Right kidney (tissue), 9 donors: ENCODE results near the gene RAB12.
"Not testable (repeated sequence)": the region's sequence is repeated elsewhere in the genome, so short reads cannot be mapped to it uniquely, and the experiment has no call there.

Experiments
- DNase-seq: peaks from one replicate; pipeline ENCODE4 v3.0.0-alpha.2; 2016
- long read RNA-seq, 8 donors: transcript quantifications; one replicate each; lab custom pipeline, GENCODE V29; 2026

The RAB12 gene
- long read RNA-seq, donor 1, transcript RAB12-203 (6 exons, 2,145 nt), result major isoform, 10 of 11 reads
- long read RNA-seq, donor 1, partial matches to known transcripts, result 0 of 11 reads
- long read RNA-seq, donor 1, other reads (novel, unspliced or antisense), result 0 of 11 reads
- long read RNA-seq, donor 2, transcript RAB12-203 (6 exons, 2,145 nt), result major isoform, 6 of 11 reads
- long read RNA-seq, donor 2, partial matches to known transcripts, result 5 of 11 reads
- long read RNA-seq, donor 2, other reads (novel, unspliced or antisense), result 0 of 11 reads
- long read RNA-seq, donor 3, partial matches to known transcripts, result 0 of 5 reads
- long read RNA-seq, donor 3, other reads (novel, unspliced or antisense), result 0 of 5 reads
- long read RNA-seq, donor 4, transcript RAB12-203 (6 exons, 2,145 nt), result major isoform, 5 of 6 reads
- long read RNA-seq, donor 4, partial matches to known transcripts, result 0 of 6 reads
- long read RNA-seq, donor 4, other reads (novel, unspliced or antisense), result 0 of 6 reads
- long read RNA-seq, donor 5, transcript RAB12-203 (6 exons, 2,145 nt), result major isoform, 8 of 99 reads
- long read RNA-seq, donor 5, partial matches to known transcripts, result 91 of 99 reads
- long read RNA-seq, donor 5, other reads (novel, unspliced or antisense), result 0 of 99 reads
- long read RNA-seq, donor 6, transcript RAB12-203 (6 exons, 2,145 nt), result major isoform, 8 of 8 reads
- long read RNA-seq, donor 6, partial matches to known transcripts, result 0 of 8 reads
- long read RNA-seq, donor 6, other reads (novel, unspliced or antisense), result 0 of 8 reads
- long read RNA-seq, donor 7, result 0 reads
- long read RNA-seq, donor 8, transcript RAB12-203 (6 exons, 2,145 nt), result major isoform, 11 of 11 reads
- long read RNA-seq, donor 8, partial matches to known transcripts, result 0 of 11 reads
- long read RNA-seq, donor 8, other reads (novel, unspliced or antisense), result 0 of 11 reads

- DNase-seq, result peak; percentile 85
Measured at GRCh38 chr18:8608795-8609658, at the start of gene RAB12. TSS of gene RAB12 (plus strand) at chr18:8609437. CDS start at chr18:8609440, 3 bp downstream.

- no peak for DNase-seq
Measured at GRCh38 chr18:8559612-8560186, 49.5 kb upstream of the RAB12 start.

- DNase-seq, result no peak
Measured at GRCh38 chr18:8561123-8561910, 47.9 kb upstream of the RAB12 start.

- no peak for DNase-seq
Measured at GRCh38 chr18:8562070-8562469, 47.2 kb upstream of the RAB12 start.

- DNase-seq, result no peak
Measured at GRCh38 chr18:8562919-8563318, 46.3 kb upstream of the RAB12 start.

- DNase-seq, result no peak
Measured at GRCh38 chr18:8571399-8571798, 37.8 kb upstream of the RAB12 start.

- not testable (repeated sequence) for DNase-seq
Measured at GRCh38 chr18:8573766-8574165, 35.5 kb upstream of the RAB12 start.

GRCh38 chr18:8584798-8585197, 24.4 kb upstream of the RAB12 start:
- no peak for DNase-seq

- no peak for DNase-seq
Measured at GRCh38 chr18:8586941-8587340, 22.3 kb upstream of the RAB12 start.

- no peak for DNase-seq
Measured at GRCh38 chr18:8595445-8595844, 13.8 kb upstream of the RAB12 start.

GRCh38 chr18:8601277-8602032, 7.8 kb upstream of the RAB12 start:
- no peak for DNase-seq

GRCh38 chr18:8602040-8602439, 7.2 kb upstream of the RAB12 start:
- no peak for DNase-seq

- no peak for DNase-seq
Measured at GRCh38 chr18:8602557-8602956, 6.7 kb upstream of the RAB12 start.

- no peak for DNase-seq
Measured at GRCh38 chr18:8603663-8604520, 5.3 kb upstream of the RAB12 start.

- no peak for DNase-seq
Measured at GRCh38 chr18:8605974-8606373, 3.3 kb upstream of the RAB12 start.

GRCh38 chr18:8607776-8608742, 1.2 kb upstream of the RAB12 start:
- peak; percentile 49 for DNase-seq

- peak; percentile 65 for DNase-seq
Measured at GRCh38 chr18:8609659-8610458, 622 bp downstream of the RAB12 start.
